CD4-positive, alpha-beta T cell treated with Interleukin-6 for 4 hours (primary cell): ENCODE data around the gene REXO5.
"Not testable (repeated sequence)": the region's sequence is repeated elsewhere in the genome, so short reads cannot be mapped to it uniquely, and the experiment has no call there.

Source experiments
- DNase-seq: peaks from one replicate; pipeline ENCODE4 v3.0.0-alpha.2; 2020; ENCODE audit warnings: mixed read lengths

REXO5 gene

DNA sequence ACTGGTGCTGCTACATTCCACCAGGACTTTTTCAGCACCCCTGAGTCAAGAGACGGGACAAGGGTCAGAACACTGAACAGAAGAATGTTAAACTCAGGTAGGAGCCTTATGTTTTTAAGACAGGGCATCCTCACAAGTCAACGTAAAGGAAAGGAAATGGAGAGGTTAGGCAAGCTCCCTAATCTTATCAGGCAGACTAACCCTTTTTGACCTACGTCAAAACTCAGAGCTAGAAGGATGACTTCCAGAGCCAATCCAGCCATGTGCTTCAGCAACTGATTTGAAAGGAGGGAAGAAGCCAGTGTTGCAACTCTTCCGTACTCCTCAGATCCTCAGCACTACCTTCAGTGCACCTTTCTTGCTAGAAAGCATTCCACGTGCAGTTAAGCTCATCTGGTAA is 46.8 kb downstream of the REXO5 start:
- no peak for DNase-seq

DNA sequence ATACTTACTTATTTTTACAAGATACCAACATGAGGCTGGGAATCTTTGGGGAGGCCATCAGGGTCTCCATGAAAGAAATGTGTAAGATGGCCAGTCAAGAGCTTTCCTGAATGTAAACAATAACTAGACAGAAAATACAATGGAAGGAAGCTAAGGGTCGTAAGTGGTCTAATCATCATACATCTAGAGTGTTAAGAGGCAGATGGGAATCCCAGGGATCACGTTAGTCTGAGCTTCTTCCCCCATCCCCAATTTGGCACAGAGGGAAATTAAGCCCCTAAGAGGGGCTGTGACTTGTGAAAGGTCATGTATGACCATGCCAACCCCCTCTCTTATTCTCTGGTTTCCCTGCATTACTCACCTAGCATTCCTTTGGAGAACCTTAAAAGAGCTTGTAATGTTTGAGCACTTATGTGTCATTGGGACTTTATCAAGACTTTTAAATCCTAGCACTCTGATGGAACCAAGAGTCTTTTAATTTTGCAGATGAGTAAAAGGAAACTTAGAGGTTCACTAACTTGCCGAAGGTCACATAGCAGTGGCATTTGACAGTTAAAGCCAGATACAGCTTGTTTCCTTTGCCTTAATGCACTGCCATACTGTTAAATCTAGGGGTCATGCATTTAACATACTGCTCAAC is 47.8 kb downstream of the REXO5 start:
- no peak for DNase-seq

DNA sequence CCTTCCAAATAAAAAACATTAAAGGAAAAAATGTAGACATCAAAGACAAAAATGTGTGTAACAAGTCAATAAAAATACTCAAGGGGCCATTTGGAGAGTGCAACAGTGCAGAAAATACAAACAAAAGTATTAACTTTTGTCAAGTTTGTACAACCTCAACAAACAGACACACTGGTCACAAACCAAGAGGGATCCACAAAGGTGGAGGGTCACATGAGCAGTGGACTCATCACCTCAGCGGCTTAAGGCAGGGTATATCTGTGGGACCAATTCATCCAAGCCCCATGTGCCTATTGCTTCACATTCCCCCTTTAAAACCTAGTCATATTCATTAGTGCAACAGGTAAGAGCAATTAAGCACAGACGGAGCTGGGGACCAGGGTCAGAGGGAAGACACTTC is 48.6 kb downstream of the REXO5 start:
- DNase-seq: no peak

DNA sequence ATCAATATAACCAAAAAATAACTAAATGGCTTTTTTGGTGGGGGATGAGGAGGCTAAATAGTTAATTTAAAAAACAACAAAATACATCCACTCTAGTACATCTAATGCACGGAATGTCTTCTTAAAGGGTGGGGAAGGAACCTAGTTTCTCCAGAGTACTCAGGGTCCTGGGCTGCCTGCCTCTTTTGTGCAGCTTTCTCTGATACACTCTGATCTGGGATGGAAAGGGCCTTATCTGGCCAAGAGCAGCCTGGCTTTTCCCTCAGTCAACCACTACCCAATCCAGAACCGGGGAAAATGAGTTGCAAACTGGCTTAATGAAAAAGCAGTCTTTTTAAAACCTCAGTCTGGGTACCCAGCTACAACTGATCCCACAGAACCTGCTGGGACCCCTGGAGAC is 51.0 kb downstream of the REXO5 start:
- DNase-seq: no peak

DNA sequence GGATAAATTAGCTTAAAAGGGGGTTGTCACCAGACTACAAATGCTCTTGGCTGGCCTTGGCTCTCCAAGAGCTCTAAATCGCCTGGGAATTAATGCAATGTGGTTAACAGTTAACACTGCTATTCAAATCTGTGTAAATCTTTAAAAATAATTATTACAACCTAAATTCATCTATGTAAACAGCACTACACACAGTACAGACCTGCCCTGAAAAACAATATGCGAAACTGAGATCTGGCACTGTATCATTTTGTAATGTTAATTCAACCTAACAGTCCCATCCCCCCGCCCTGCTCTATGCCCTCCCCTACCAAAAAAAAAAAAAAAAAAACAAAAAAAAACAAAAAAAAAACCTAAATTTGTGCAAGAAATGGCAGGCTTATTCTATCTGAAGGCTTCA is 52.9 kb downstream of the REXO5 start:
- DNase-seq: no peak

DNA sequence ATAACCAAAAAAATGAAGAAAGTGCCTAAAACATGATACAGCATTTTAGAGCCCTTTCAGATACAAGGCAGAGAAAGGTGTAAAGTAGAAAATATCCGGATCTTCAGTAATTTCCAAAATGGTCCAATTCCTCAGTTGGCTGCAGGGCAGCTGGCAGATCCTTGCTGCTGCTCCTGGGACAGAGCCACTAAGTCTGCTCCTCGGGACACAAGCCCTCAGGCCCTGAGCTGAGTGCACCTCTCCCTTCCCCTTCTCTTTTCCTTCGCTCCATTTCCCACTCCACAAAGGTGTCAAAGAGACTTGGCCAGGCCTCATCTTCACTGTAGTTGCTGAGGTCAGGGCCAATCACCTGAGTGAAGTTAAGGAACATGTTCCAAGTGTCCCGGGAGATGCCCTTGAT is 53.4 kb downstream of the REXO5 start:
- no peak for DNase-seq

DNA sequence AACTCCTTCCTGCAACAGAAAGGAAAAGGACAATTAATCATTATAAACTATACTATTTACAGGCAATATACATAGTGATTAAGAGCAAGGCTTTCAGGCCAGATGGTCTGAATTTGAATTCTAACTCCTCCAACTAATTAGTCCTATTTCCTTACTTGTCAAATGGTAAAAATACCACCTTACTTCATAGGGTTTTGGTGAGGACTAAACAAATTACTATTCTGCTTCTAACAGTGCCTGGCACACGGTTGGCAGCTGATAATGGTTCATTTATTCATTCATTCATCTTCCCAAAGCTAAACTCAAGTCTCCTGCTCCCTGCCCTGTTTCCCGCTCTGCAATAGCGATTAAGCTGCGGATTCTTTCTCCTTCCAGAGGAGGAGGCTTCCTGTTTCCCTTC is 54.0 kb downstream of the REXO5 start:
- no peak for DNase-seq

DNA sequence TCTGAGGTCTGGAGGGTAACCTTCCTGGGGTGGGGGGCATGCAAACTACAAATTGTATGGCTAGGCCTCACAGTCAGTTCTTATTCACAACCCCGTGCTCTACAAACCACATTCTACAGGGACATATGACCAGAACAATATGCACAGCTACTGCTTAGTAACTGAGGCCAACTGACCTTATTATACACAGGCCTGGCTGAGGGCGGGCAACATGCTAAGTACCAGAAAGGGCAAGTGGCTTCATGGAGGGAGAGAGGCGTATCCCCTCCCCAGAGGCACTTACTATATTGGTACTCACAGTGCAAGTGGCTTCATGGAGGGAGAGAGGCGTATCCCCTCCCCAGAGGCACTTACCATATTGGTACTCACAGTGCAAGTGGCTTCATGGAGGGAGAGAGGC is 54.7 kb downstream of the REXO5 start:
- DNase-seq: not testable (repeated sequence)

DNA sequence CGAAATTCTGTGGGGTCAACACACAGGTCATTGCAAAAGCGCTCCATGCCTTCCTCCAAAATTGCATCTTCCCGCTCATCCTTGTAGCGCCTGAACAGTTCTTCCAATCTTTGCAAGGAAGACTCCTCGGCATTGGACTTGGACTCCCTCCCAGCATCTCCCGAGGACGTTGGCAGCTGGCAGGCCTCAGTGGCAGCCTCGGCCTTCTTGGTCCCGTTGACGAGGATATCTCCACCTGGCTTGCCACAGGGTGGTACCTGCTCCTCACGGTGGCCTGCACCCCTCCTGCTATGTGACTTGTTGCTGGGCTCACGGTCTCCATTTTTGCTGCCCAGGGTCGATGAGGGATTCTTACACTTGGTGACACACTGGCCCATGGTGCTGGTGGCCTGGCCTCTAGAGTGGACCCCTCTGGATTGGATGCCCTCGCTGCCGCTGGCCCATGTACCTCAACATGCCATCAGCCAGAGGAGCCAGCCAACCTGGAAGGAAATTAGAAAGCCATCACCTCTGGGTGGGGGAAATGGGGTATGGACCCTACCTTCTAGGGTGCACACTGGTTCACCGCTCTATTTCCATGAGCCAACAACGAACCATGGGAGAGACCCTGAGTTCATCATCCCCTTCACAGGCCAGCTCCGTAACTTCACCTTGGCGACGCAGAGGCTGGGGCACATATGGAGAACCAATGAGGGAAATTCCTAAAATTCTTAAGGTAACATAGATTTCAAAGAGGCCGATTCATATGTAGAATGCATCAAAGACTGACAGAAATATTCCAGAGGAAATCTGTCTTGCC is 56.0 kb downstream of the REXO5 start:
- no peak for DNase-seq

DNA sequence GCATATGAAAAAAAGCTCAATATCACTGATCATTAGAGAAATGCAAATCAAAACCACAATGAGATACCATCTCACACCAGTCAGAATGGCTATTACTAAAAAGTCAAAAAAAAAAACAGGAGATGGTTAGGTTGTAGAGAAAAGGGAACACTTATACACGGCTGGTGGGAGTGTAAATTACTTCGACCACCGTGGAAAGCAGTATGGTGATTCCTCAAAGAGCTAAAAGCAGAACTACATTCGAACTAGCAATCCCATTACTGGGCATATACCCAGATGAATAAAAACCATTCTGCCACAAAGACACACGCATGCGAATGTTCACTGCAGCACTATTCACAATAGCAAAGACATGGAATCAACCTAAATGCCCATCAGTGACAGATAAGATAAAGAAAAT is 58.0 kb downstream of the REXO5 start:
- DNase-seq: not testable (repeated sequence)

DNA sequence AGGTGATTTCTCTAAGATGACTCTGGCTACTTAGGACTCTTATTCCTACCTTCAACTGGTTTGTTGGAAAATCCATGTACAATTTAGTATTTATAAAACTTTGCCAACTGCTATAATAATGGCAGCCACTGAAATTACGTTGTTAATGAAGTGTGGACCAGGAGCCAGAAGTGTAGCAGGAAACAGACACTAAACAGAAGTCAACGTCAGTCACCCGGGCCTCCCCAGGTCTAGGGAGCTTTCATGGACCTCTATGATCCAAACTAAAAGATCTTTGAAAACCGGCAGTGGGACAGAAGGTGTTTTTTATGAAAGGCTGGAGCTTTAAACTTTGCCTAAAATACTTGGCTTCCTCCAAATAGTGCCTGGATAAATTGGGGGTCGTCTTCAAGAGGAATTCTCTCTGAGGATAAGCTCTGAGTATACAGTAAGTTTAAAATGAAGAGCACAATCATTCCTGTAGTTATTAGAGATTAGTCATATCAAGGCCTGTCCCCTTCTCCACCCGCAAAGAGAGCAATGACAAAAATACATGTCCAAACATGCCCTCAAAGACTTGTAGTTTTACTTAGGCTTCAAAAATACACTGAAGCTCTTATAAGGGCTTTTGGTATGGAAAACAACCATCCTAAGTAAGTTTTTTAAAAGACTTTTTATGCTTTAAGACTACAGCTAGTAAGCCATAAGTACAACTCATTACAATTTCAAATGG is 59.2 kb downstream of the REXO5 start:
- no peak for DNase-seq

DNA sequence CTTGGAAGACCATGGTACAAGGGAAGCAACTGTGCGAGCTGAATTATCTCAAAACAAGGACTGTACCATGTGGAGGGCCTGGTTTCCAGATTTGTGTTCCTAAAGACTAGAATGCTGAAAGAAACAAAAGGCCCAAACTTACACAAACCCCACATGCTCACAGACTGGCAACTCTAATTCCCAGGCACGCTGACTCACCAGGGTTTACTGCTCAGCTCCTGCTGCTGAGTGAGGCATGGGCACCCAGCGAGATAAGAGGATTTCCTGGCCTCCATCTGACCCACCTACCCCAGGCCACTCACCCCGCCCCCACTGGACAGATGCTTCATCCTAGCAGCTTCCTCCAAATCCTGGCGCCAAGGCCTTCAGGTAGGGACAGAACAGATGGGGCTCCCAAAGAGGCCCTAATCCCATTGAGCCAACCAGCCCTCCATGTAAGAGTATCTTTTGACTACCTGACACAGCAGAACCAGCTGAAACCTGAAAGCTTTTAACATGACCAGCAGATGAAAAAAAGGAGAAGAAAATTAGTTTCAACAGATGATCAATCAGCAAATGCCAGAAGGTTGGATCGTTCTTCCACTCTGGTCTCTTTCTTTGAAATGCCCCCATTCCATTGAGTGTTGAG is 59.9 kb downstream of the REXO5 start:
- DNase-seq: no peak

DNA sequence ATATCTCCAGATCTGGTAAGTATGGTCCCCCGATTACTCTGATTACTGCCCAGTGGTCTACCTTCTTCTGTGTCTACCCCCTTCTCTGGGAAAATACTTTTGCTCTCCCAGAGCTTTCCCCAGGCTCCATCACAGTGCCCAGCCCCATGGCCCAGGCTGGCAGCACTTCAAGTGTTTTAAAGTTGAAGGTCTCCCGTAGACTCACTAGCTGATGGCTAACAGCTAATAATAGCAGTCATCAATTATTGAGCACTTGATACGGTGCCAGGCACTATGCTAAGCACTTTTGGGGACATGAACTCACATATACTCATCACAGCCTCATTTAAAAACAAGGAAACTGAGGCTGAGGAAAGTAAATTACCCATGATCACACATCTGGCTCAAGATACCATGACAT is 60.5 kb downstream of the REXO5 start:
- no peak for DNase-seq

DNA sequence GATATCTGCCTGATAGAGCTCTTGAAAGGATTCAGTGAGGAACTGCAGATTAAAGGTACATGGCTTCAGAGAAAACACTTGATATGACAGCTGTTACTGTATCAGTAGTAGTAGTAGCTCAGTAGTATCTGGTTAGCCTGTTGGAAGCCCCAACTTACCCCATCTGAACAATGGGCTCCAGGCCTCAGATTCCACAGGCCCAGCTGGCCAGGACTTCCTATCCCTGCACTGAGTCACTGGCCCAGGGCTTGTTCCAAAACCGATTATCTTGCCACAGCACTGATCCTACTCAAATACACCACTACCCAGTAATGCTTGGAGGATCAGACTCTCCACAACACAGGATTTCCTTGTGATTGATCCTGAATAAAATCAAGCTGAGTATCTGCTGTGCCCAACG is 61.3 kb downstream of the REXO5 start:
- no peak for DNase-seq

DNA sequence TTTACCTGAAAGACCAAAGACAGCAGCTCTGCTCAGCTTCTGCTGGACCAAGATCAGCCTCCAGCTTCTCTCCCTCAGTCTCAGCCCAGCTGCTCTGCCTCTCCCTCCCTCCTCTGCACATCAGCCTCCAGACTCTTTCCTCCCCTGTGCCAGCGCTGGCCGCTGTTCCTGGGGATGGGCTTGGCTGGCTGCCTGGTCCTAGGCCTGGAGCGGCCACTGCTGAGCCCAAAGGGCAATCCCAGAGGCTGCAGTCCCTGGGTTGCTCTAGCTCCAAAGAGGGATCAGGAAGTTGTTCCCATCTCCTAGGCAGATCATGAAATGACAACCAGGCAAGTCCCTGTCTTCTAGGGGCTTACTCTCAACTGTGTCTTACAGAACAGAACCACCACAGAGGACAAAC is 62.6 kb downstream of the REXO5 start:
- DNase-seq: no peak

DNA sequence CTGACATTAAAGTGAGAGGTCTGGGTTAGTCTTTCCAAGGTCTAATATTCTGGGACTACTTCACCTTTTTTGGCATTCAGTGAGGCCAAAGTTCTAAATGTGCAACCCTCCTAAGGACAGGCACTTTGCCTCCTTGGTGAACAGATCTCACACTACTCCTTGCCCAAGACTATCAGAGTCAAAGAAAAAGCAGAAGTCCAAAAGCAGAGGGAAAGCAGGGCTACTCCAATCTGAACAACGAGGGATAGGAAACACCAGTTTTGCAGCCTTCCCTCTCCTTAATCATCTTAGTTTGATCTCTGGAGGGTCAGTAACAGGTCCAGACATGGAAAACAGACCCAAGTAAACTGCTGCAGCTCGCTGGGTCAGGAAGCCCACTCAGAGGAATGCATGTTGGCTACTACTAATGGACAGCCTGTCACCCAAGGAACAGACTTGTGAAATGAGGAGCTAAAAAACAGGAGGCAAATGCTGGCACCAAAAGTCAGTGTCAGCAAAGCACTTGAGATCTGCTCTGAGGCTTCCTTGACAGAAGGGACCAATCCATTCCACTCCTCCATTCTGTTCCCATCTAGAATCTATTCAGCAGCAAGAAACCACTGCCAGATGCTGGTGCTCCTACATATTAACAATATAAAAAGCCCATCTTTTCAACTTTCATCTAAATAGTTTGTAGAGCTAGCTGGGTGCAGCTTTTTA is 63.9 kb downstream of the REXO5 start:
- no peak for DNase-seq

DNA sequence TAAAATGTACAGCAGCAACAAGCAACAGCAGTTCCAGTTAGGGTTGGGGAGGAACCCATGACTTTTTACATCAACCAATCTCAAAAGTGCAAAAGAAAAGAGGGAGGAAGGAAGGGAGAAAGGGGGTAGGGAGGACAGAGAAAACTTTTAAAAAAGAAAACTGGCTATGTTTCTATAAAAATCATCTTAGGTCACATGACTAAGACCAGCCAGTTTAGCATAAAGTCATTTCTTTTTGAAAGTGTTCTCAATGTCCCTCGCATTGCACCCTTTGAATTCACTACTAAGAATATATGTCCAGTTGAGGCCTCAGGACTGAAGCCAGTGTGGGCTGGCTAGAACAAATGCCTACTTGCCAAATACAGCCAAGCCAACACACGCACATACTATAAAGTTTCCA is 64.9 kb downstream of the REXO5 start:
- DNase-seq: no peak

DNA sequence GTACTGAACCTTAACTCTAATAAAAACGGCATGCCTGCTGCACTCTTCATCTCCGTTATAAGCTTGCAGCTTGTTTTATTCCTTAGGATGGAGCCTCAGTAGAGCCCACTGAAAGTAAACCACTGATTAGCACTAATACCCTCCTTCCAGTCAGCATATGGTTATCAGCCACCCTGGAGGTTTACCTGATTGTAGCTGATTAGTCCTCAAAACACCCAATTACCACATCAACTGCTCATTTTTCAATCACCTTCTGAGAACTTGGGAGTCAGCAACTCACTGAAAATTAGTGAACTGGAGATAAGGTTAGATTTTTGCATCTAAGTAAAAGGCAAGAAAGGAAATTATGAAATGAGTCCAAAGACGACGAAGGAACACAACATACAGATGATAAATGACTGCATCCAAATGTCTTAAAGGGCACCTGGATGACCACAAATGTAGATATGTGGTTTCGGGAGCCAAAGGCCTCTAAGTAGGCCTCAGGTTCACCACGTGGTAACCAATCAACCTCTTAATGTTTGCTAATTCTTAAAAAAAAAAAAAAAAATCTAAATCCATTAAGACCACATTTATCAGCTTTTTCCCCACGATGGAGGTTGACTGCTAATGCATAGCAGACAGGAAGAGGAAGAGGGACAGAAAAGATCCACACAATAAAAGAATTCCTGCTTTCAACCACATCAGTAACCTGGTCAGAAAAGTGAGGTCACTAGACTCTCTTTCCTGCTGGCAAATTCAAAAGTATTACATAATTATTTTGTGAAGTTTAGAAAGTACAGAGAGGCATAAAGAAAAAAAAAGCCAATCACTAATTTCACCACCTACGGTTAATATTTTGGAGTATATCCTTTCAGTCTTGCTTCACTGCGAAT is 65.9 kb downstream of the REXO5 start:
- no peak for DNase-seq

DNA sequence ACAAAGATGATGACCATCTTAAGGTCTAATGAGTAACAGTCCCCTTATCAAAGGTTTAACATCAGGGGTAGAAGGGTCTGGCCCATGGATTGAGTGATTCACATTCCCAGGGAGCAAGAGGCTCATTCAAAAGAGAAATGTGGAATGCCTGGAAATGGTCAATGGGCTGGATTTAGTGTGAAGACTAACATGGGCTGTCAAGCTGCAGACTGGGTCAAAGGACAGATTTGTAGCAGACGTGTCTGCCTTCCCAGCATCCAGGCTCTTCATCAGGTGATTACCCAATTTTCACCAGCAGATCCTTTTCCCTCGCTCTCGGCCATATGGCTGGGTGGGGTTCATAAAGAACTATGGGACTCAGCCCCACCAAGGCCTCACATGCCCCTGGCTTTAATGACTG is 67.0 kb downstream of the REXO5 start:
- no peak for DNase-seq

DNA sequence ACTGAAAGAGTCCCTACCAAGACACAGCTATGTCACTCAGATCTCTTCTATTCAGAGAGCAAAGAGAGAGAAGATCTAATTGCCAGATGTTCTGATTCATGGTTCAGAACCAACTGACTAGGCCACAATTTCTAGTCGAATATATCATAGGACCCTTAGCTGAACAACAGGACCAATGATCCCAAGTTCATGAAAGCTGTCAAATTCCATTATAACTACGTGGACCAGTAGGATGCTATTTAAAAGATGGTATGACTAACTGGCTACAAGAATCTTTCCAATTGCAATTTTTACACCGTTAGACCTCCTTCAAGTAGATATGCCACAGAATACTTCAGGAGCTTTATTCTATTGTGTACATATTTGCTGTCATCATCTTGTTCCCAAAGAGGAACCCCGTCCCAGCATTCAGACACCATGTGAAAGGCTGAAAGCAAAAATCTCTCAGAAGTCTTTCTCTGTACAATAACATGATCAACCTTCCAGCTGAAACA is 67.8 kb downstream of the REXO5 start:
- DNase-seq: peak; percentile 5

DNA sequence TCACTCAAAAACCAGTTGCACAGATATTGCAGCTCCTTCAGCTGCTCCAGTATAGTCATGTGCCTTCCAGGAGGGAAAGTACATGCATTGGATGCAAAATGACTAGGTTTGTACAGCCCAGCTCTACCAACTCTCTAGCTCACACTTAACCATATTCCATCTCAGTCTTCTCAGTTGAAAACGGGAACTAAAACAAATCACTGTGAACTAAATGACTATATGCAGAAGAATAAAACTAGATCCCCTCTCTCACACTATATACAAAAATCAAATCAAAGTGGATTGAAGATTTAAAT is 69.0 kb downstream of the REXO5 start:
- no peak for DNase-seq

DNA sequence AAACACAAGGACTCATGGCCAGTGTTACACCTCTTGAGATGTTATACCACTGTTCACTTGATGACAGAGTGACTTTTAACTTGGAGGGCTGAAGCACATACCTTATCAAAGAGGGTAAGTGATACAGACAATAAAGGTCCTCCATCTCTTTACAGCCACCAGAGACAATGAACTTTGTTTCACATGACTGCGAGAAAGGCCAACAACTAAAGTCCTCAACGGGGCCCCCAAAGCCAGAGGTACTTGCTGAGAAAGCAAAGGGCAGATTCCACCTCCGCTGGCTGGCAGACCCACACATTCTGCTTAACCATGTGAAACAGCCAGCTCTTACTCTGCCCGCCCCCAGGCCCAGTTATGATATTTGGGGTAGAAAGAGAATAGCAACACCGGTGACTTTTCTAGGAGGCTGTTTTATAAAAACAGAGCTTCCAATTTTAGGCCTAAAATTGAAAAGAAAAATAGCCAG is 72.4 kb downstream of the REXO5 start:
- no peak for DNase-seq
